Measurements from ENCODE around the gene HCAR1.

The HCAR1 gene

GRCh38 chr12:122730215-122731014 is at the start of gene HCAR1:
Gene HCAR1, minus strand, starts transcription at chr12:122730844. Its CDS starts 505 bp downstream, at chr12:122730339.
- in situ Hi-C loops (cut with MboI; ENCODE audit: low pct_unique_long_range_greater_than_20kb, low sequenced_read_pairs), result loop anchor here (25.0 kb wide), 1 partner anchor 93 kb away; no protein-coding TSS in a partner anchor
- no peak for DNase-seq

- no peak for DNase-seq
- in situ Hi-C loops (cut with MboI; ENCODE audit: low pct_unique_long_range_greater_than_20kb, low sequenced_read_pairs), result loop anchor here (25.0 kb wide), 1 partner anchor 245 kb away; the partner anchor contains the start of gene ZCCHC8
Measured at GRCh38 chr12:122757568-122757967, 26.9 kb upstream of the HCAR1 start.

GRCh38 chr12:122754790-122755189 is 24.1 kb upstream of the HCAR1 start:
- no peak for DNase-seq
- in situ Hi-C loops (cut with MboI; ENCODE audit: low pct_unique_long_range_greater_than_20kb, low sequenced_read_pairs), result loop anchor here (25.0 kb wide), 1 partner anchor 242 kb away; the partner anchor contains the start of gene ZCCHC8

GRCh38 chr12:122753319-122753650 is 22.6 kb upstream of the HCAR1 start:
- DNase-seq, result peak; percentile 53
- in situ Hi-C loops (cut with MboI; ENCODE audit: low pct_unique_long_range_greater_than_20kb, low sequenced_read_pairs), result loop anchor here (25.0 kb wide), 1 partner anchor 241 kb away; the partner anchor contains the start of gene ZCCHC8

- DNase-seq, result peak; percentile 98
Measured at GRCh38 chr12:122752464-122753318, 22.0 kb upstream of the HCAR1 start, which contains the start of gene DENR. Gene DENR, plus strand, starts transcription at chr12:122752824. Its CDS starts 878 bp downstream, at chr12:122753702.

GRCh38 chr12:122750781-122751515 is 20.3 kb upstream of the HCAR1 start:
- peak; percentile 48 for DNase-seq
- in situ Hi-C loops (cut with MboI; ENCODE audit: low pct_unique_long_range_greater_than_20kb, low sequenced_read_pairs), result loop anchor here (25.0 kb wide), 1 partner anchor 239 kb away; the partner anchor contains the start of gene ZCCHC8

More at GRCh38 chr12:122752464-122753318, 22.0 kb upstream of the HCAR1 start, which contains the start of gene DENR:
- in situ Hi-C loops (cut with MboI; ENCODE audit: low pct_unique_long_range_greater_than_20kb, low sequenced_read_pairs), result loop anchor here (25.0 kb wide), 1 partner anchor 240 kb away; the partner anchor contains the start of gene ZCCHC8

GRCh38 chr12:122749569-122750332 is 19.1 kb upstream of the HCAR1 start:
- in situ Hi-C loops (cut with MboI; ENCODE audit: low pct_unique_long_range_greater_than_20kb, low sequenced_read_pairs), result loop anchor here (25.0 kb wide), 2 partner anchors 112 to 237 kb away; partner anchors contain the start of gene ZCCHC8
- DNase-seq, result no peak

- DNase-seq, result no peak
- in situ Hi-C loops (cut with MboI; ENCODE audit: low pct_unique_long_range_greater_than_20kb, low sequenced_read_pairs), result loop anchor here (25.0 kb wide), 1 partner anchor 110 kb away; no protein-coding TSS in a partner anchor
Measured at GRCh38 chr12:122747224-122748135, 16.8 kb upstream of the HCAR1 start.

- in situ Hi-C loops (cut with MboI; ENCODE audit: low pct_unique_long_range_greater_than_20kb, low sequenced_read_pairs), result loop anchor here (25.0 kb wide), 1 partner anchor 107 kb away; no protein-coding TSS in a partner anchor
- DNase-seq, result no peak
Measured at GRCh38 chr12:122743895-122744525, 13.4 kb upstream of the HCAR1 start.

- no peak for DNase-seq
- in situ Hi-C loops (cut with MboI; ENCODE audit: low pct_unique_long_range_greater_than_20kb, low sequenced_read_pairs), result loop anchor here (25.0 kb wide), 1 partner anchor 103 kb away; no protein-coding TSS in a partner anchor
Measured at GRCh38 chr12:122740351-122740750, 9.7 kb upstream of the HCAR1 start.

GRCh38 chr12:122738571-122738970 is 7.9 kb upstream of the HCAR1 start:
- in situ Hi-C loops (cut with MboI; ENCODE audit: low pct_unique_long_range_greater_than_20kb, low sequenced_read_pairs), result loop anchor here (25.0 kb wide), 1 partner anchor 101 kb away; no protein-coding TSS in a partner anchor
- no peak for DNase-seq

- in situ Hi-C loops (cut with MboI; ENCODE audit: low pct_unique_long_range_greater_than_20kb, low sequenced_read_pairs), result loop anchor here (25.0 kb wide), 1 partner anchor 95 kb away; no protein-coding TSS in a partner anchor
Measured at GRCh38 chr12:122732611-122733010, 2.0 kb upstream of the HCAR1 start.

GRCh38 chr12:122732170-122732569 is 1.5 kb upstream of the HCAR1 start:
- no peak for DNase-seq
- in situ Hi-C loops (cut with MboI; ENCODE audit: low pct_unique_long_range_greater_than_20kb, low sequenced_read_pairs), result loop anchor here (25.0 kb wide), 1 partner anchor 95 kb away; no protein-coding TSS in a partner anchor

More at GRCh38 chr12:122732611-122733010, 2.0 kb upstream of the HCAR1 start:
- no peak for DNase-seq

GRCh38 chr12:122729583-122730214 is 945 bp downstream of the HCAR1 start:
- DNase-seq, result no peak
- in situ Hi-C loops (cut with MboI; ENCODE audit: low pct_unique_long_range_greater_than_20kb, low sequenced_read_pairs), result loop anchor here (25.0 kb wide), 1 partner anchor 92 kb away; no protein-coding TSS in a partner anchor

GRCh38 chr12:122726080-122726558 is 4.5 kb downstream of the HCAR1 start:
- peak; percentile 89 for DNase-seq
- in situ Hi-C loops (cut with MboI; ENCODE audit: low pct_unique_long_range_greater_than_20kb, low sequenced_read_pairs), result loop anchor here (25.0 kb wide), 1 partner anchor 89 kb away; no protein-coding TSS in a partner anchor
